GM19193 (cell line): ENCODE results near the gene CAMK1D.

Source experiments
- POLR2A ChIP-seq: IDR thresholded peaks from 4 replicates; pipeline ENCODE4 v1.6.1; 2011; ENCODE audit not compliant: insufficient read depth, insufficient read length; ENCODE audit errors: extremely low read depth

The CAMK1D gene

DNA sequence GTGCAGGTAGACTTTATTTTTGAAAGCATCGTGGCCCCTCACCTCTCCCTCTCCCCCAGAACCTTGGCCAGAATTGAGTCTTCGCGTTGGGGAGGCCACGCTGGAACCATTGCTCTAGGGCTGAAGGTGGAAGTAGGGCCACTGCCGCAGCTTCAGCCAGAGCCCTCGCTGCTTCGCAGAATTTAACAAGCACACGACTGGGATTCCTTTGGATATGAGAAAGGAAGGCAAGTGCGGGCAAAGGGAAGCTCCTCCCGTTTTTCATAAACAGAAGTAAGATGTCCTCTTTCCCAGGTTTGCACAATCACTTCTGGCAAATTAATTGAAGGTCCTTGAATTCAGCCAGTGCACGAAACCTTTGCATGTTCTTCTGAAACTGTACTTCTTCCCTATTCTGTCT lies 484.1 kb downstream of the CAMK1D start:
- TF ChIP-seq POLR2A: no peak

- TF ChIP-seq POLR2A: no peak
These were observed 484.8 kb downstream of the CAMK1D start for GRCh38 chr10:12834116-12834665.

- no peak for TF ChIP-seq POLR2A
These were observed 485.4 kb downstream of the CAMK1D start for GRCh38 chr10:12834721-12835120.

DNA sequence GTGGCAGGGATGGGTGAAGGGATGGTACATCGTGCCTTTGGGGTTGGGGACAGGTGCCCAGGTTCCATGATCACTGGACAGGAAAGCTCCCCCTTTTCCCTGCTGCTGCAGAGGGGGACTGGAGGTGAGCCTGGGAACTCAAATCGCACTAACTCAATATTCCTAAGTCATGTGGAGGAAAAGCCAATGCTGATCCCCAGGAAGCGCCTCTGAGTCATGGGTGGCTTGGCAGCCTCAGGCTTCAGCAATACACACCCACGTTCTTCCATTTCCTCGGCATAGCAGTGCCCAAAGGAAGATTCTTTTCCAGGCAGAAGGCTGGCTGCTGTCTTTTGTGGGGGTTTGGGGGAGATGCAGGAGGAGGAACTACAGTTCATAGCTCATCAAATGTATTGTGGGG lies 486.4 kb downstream of the CAMK1D start:
- no peak for TF ChIP-seq POLR2A

GRCh38 chr10:12838366-12838765 lies 489.0 kb downstream of the CAMK1D start:
- TF ChIP-seq POLR2A: no peak

DNA sequence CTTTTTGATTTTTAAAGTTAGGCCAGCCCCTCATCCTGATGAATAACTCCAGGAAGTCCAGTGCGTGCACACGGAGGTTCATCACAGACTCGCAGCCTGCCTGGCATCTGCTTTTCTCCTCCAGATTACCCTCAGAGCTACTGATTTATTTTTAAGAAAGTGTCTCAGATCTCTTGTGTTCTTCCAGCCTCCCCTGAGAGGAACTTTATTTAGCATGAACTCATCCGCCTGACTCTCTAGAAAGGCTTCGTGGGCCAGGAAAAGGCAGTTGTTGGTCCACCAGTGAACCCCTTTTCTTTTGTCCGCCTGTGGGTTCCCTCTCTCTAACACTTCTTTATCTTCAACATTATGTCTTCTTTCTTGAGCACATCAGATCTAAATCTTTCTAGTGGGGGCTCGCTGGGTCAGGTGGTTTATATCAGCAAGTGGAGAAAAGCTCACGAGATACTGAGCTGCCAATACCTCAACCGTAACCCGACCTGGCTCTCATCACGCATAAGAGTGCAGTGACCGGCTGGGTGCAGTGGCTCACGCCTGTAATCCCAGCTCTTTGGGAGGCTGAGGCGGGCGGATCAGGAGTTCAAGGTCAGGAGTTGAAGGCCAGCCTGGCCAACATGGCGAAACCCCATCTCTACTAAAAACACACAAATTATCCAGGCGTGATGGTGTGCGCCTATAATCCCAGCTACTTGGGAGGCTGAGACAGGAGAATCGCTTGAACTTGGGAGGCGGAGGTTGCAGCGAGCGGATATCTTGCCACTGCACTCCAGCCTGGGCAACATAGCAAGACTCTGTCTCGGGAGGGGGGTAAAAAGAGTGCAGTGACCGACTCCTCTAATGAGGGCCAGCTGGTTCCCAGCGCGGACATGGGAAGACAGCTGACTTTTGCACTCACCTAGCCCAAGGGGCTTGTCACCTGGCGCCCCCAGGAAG lies 489.9 kb downstream of the CAMK1D start:
- TF ChIP-seq POLR2A: no peak

- no peak for TF ChIP-seq POLR2A
These were observed 490.7 kb downstream of the CAMK1D start for GRCh38 chr10:12839941-12840611.

DNA sequence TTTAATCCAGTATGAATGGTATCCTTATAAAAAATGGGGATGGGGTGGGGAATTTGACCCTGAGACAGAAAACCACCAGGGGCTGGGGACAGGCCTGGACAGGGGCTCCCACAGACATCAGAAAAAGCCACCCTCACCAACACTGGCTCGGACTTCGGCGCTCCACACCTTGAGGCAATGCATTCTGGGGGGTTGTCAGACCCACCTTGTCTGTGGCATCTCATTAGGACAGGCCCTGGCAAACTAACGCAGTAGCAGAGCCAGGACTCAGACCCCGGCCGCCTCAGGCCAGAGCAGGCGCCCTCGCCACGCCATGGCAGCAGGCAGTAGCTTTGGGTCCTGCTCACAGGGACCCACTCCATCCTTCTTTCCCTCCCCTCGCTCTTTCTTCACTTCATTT lies 492.1 kb downstream of the CAMK1D start:
- no peak for TF ChIP-seq POLR2A

DNA sequence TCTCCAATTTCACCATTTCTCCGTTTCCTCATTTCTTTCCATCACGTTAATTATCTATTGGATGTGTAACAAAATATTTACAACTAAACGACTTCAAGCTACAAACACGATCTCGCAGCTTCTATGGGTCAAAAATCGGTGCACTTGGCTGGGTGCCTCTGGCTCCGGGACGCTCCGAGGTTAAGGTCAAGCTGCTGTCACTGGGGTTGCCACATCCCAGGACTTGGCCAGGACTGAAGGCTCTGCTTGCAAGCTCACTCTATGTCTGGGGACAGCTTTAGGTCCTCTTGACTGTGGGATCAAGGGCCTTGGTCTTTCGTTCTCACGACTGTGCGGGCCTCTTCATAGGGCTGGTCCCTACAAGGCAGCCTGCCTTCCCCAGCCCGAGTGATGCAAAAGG lies 492.5 kb downstream of the CAMK1D start:
- TF ChIP-seq POLR2A: no peak

DNA sequence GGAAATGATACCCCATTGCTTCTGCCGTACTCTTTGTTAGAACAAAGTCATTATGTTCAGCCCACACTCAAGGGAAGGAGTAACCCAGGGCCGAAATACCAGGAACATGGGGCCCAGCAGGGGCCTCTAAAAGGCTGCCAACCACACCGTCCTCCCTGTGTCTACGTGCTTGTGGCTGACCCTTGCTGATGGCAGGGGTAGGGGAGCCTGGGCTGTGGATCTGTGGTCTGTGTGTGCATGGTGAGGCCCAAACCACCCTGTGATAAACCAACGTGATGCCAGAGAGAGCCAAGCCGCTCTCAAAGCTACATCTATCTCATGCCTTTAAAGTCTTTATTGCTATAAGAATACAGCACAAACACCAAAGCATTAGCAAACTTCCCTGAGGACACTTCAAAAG lies 493.0 kb downstream of the CAMK1D start:
- TF ChIP-seq POLR2A: no peak

DNA sequence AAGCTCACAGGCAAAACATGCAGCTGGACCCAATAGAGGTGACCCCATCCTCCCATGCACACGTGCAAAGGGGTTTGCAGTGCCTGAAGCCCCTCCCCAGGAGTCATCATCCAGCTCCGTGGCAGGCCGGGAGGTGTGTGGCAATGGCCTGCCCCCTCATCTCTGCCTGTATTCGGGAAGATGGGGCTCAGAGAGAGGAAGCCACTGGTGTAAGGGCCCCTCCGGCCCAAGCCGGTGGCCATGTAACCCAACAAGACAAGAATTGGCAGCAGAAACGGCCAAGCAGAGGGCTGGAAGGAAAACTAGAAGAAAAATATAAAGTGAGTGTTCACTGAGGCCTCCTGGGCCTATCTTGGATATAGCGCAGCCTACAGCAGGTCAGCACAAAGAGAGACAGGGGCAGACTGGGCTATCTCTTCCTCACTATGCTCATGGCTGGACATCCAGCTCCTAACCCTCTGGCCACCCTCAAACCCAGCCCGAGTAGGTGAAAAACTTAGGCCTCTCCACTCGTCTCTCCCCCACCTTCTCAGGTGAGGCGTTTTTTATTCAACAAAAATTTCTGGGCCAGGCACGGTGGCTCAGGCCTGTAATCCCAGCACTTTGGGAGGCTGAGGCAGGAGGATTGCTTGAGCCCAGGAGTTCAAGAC lies 494.1 kb downstream of the CAMK1D start:
- no peak for TF ChIP-seq POLR2A

DNA sequence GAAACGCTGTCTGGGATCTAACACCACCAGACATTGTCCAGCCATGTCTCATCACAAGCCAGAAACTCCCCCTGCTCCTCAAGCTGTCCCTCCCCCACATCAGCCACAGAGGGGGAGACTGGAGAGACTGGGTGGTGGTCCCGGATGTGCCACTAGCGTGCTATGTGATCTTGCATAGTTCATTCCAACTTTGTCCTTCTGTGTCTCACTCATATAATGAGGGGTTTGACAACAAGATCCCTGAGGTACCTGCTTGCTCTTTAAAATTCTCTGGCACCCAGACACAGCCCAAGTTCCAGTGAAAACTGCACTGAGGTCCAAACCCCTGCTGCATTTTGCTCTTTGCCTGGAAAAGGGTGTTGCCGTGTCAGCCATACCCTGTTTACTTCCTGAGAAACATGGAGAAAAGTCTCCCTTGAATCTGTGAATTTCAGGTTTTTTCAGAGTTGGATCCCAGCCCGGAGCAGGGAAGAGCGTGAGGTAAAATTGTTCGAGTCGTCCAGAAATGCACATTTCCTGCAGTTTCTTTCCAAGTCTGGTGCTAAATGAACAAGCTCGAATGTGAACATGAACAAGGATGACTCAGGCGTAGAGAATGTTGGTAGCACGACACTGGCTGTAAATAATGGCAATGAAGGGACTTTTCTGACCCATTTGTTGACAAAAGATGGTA lies 495.6 kb downstream of the CAMK1D start:
- no peak for TF ChIP-seq POLR2A

GRCh38 chr10:12846718-12847117 lies 497.4 kb downstream of the CAMK1D start:
- TF ChIP-seq POLR2A: no peak

GRCh38 chr10:12847361-12847975 lies 498.1 kb downstream of the CAMK1D start:
- no peak for TF ChIP-seq POLR2A
